ENCODE results near the gene FZD10. TPM values are rescaled to one million over a fixed set of nuclear protein-coding genes. Genes with fewer than 3 reads are reported as not detected.

Gene FZD10
- total and polyA plus RNA-seq, 12 donors = 0.04 to 0.24 (median 0.07) TPM; not detected in 5

DNA sequence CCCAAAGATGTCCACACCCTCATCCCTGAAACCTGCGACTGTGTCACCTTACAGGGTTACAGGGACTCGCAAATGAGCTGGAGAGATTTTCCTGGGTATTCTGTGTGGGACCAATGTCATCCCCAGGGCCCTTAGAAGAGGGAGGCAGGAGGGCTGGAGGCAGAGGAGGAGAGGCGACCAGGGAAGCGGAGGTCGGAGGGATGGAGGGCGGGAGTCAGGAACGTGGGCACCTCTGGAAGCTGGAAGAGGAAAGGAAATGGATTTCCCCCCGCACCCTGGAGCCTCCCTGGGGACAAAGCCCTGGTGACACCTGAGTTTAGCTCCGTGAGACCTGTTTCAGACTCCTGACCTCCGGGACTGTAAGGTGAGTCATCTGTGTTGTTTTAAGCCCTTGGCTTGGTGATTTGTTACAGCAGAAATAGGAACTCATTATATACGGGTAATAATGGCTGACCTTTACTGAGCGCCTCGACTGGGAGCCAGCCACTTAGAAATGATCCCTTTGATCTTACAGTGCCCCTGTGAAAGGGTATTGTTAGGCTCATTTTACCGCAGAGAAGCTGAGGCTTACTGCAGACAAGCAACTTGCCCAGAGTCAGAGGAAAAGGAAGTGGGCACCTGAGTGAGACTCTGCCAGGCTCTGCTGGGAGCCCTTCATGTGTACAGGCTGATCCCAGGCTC is 29.3 kb upstream of the FZD10 start:
- peaks cover 0 to 49% (median 36%) of the 10 kb centered on the region in 7 donors for H3K27me3 ChIP-seq
- 56 to 59% methylated on average over 14 of the region's 14 CpGs for WGBS, 2 donors
- peaks cover 0 to under 1% (median 0%) of the 10 kb centered on the region in 9 donors for H3K4me1 ChIP-seq

DNA sequence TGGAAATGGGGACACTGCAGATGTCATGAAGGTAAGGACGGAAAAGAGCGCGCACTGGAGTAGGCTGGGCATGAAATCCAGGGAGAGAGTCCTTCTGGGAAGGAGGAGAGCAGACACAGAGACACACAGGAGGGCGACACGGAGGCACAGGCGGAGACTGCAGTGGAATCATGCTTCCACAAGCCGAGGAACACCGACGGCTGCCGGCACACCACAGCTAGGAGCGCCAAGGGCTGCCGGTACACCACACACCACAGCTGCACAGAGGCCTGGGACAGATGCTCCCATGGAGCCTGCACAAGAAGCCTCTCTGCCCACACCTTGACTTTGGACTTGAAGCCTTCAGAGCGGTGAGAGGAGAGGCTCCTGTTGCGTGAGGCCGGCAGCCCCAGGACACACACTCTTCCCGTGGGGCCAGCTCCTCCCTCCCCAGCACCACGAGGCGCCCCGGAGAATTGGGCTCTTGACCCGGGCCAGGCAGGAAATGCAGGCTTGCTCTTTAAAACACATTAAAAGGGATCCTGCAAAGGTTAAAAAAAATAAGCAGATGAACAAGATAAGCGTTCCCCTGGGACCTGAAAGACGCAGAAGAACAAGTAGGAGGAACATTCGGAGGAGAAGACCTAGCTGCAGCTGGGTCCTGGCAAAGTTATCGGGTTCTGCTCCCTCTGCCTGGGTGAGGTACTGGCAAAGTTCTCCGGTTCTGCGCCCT is 28.3 kb upstream of the FZD10 start:
- 55 to 67% methylated on average over 26 of the region's 26 CpGs for WGBS, 2 donors
- no peak overlapping the region for H3K27ac ChIP-seq
- H3K4me3 ChIP-seq = no peak overlapping the region
- H3K27me3 ChIP-seq = peaks cover 0 to 57% (median 36%) of the 10 kb centered on the region in 7 donors
- DNase-seq (no peak), ATAC-seq (no peak)
- H3K9me3 ChIP-seq = peaks cover 0 to 7% (median 0%) of the 10 kb centered on the region in 11 donors
- intact Hi-C loops (cut with DNase I) = no loop called here
- no peaks in the 10 kb centered on the region for H3K36me3 ChIP-seq
- H3K4me1 ChIP-seq = no peaks in the 10 kb centered on the region
- TF ChIP-seq, protein P1, sequence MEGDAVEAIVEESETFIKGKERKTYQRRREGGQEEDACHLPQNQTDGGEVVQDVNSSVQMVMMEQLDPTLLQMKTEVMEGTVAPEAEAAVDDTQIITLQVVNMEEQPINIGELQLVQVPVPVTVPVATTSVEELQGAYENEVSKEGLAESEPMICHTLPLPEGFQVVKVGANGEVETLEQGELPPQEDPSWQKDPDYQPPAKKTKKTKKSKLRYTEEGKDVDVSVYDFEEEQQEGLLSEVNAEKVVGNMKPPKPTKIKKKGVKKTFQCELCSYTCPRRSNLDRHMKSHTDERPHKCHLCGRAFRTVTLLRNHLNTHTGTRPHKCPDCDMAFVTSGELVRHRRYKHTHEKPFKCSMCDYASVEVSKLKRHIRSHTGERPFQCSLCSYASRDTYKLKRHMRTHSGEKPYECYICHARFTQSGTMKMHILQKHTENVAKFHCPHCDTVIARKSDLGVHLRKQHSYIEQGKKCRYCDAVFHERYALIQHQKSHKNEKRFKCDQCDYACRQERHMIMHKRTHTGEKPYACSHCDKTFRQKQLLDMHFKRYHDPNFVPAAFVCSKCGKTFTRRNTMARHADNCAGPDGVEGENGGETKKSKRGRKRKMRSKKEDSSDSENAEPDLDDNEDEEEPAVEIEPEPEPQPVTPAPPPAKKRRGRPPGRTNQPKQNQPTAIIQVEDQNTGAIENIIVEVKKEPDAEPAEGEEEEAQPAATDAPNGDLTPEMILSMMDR (IDR thresholded peaks at IDR 0.05) = no peak

More for the DNA sequence above, 29.3 kb upstream of the FZD10 start:
- intact Hi-C loops (cut with DNase I) = no loop called here
- Histone ChIP-seq H3K27ac (no peak overlapping the region), H3K4me3 (no peak overlapping the region), H3K36me3 (no peaks in the 10 kb centered on the region), H3K9me3 (peaks cover 0 to 10% (median 0%) of the 10 kb centered on the region in 11 donors)
- TF ChIP-seq, protein P1 (IDR thresholded peaks at IDR 0.05) = no peak
- no peak for ATAC-seq
- DNase-seq = no peak

DNA sequence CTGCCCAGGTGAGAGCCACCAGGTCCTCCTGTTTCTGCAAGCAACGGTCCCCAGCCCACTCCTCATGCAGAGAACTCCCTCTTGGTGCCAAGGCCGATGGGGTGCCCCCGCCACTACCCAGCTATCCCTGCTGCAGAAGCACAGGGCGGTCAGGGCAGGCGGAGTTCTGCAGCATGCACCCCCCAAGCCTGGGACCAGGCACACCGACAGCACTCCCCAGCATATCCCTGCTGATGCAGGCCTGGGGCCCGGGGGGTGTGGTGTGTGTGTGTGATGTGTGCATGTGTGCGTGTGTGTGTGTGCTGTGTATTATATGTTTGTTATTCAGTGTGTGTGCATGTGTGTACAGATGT is 27.7 kb upstream of the FZD10 start:
- no peak for ATAC-seq
- intact Hi-C loops (cut with DNase I) = no loop called here

DNA sequence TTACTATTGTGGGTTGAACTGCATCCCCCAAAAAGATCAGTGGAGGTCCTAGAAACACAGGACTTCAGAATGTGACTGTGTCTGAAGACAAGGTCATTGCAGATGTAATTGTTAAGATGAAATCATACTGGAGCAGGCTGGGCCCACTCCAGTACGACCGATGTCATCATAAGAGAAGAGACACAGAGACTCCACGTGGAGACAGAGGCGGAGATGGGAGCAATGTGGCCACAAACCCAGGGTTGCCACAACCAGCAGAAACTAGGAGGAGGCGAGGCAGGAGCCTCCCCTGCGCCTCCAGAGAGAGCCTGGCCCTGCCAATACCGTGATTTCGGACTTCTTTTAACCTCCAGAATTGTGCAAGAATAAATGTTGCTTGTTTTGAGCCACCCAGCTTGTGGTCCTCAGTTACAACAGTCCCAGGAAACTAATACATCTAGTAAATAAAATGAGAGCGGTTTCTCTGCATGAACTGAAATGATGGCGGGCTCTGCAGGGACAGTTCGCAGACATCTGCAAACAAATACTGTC is 25.7 kb upstream of the FZD10 start:
- intact Hi-C loops (cut with DNase I) = no loop called here
- WGBS, 2 donors = 71 to 74% methylated on average over 11 of the region's 11 CpGs
- no peak for ATAC-seq
- no peaks in the 10 kb centered on the region for H3K4me1 ChIP-seq
- TF ChIP-seq, protein P1 (IDR thresholded peaks at IDR 0.05) = no peak
- H3K36me3 ChIP-seq = no peaks in the 10 kb centered on the region
- no peaks in the 10 kb centered on the region for H3K9me3 ChIP-seq
- peaks cover 0 to 58% (median 37%) of the 10 kb centered on the region in 7 donors for H3K27me3 ChIP-seq
- H3K27ac ChIP-seq = no peak overlapping the region
- no peak for DNase-seq
- H3K4me3 ChIP-seq = no peak overlapping the region

More for the DNA sequence above, 27.7 kb upstream of the FZD10 start:
- peaks cover 0 to 61% (median 37%) of the 10 kb centered on the region in 7 donors for H3K27me3 ChIP-seq
- DNase-seq = no peak
- 75 to 79% methylated on average over 8 of the region's 8 CpGs for WGBS, 2 donors
- TF ChIP-seq, protein P1 (IDR thresholded peaks at IDR 0.05) = no peak
- H3K27ac ChIP-seq = no peak overlapping the region
- H3K36me3 ChIP-seq = no peaks in the 10 kb centered on the region
- peaks cover 0 to 2% (median 0%) of the 10 kb centered on the region in 11 donors for H3K9me3 ChIP-seq
- H3K4me3 ChIP-seq = no peak overlapping the region
- no peaks in the 10 kb centered on the region for H3K4me1 ChIP-seq

Data from heart right ventricle (tissue), 16 donors.